ENCODE results near the gene TTC4.
"Not testable (repeated sequence)": the region's sequence is repeated elsewhere in the genome, so short reads cannot be mapped to it uniquely, and the experiment has no call there.

TTC4 gene

DNA sequence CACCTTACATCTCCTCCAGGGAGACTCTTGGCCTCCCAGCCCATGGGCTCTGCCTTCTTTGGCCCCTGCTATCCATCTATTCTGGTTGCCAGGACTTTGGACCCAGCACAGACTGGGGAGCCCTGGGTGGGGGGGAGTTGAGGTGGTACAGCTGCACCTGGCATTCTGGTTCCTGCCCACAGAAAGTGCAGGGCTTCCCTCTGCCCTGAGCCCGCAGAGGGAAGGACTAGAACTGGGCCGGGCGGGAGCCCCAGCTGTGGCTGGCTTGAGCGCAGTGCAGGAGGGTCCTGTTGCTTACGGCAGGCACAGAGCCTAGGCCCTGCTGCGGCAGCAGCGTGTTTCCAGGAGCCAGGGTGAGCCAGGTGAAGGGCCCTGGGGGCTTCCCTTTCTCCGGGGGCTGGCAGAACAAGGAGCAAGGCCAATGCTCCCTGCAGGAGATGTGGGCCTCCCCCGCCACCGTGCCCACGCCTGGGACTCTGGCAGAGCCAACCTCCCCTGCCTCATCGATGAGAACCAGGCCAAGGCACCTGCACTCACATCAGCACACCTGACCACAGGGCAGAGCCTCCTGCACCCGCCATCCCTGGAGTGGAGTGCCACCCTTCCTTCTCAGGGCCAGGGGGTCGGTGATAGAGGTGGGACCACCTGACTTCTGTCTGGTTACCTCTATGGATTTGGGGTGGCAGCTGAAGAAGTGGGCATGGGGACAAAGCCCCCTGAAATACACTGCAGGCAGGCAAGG is 32.6 kb downstream of the TTC4 start:
- no peak for DNase-seq (ENCODE audit: low read depth in 2 of 2)

GRCh38 chr1:54750596-54750995 is 34.9 kb downstream of the TTC4 start:
- DNase-seq (ENCODE audit: low read depth in 2 of 2), result no peak

- DNase-seq (ENCODE audit: low read depth in 2 of 2), result no peak
These were observed 35.8 kb downstream of the TTC4 start for GRCh38 chr1:54751426-54751825.

- no peak for DNase-seq (ENCODE audit: low read depth in 2 of 2)
These were observed 38.4 kb downstream of the TTC4 start for GRCh38 chr1:54754045-54754444.

DNA sequence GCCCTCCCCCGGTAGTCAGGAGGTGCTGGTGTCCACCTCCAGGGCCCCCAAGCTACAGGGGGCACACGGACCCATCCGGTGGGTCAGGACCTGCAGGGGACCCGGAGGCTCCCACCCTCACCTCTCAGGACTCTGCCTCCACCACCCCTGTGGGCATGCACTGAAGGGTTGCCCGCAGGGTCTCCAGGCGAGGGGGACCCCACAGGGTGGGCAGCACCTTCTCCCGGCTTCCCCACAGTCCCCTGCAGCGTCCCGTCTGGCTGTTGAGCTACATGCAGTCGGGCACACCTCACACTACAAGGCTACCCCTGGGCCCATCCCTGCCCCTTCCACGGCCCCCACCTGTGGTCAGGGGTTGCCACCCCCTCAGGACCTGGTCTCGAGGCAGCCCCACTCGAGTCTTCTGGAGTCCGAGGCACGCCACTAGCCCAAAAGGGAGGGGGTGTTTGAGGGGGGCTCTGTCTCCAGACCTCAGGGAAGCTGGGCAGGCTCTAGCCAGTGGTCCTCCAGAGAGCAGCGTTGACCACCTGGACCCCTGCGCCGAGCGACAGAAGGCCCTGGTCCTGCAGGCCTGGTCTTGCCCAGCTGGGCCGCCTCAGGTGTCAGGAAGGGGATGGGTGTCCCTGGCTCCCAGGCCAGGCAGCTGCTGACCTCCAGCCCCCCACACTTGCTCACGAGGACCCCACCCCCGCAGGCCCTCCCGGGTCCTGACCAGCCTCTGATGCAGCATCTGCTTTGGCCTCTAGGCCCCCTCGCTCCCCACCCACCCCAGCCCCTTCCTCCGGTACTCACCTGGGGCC is 39.0 kb downstream of the TTC4 start:
- no peak for DNase-seq (ENCODE audit: low read depth in 2 of 2)

DNA sequence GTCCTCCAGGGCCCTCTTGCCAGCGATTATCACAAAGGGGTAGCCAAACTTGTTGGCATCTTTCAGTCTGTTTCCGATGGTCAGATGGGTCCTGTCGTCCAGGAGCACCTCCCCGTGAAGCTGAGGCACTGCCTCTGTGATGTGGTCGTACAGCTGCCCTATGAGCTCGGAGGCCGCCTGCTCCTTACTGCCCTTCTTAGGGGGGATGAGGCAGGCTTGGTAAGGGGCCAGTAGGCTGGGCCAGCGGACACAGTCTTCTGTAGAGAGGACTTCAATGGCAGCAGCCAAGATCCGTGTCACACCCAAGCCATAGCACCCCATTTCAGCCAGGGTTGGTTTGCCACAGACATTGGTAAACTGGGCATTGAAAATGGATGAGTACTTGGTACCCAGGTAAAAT is 42.2 kb downstream of the TTC4 start:
- no peak for DNase-seq (ENCODE audit: low read depth in 2 of 2)

DNA sequence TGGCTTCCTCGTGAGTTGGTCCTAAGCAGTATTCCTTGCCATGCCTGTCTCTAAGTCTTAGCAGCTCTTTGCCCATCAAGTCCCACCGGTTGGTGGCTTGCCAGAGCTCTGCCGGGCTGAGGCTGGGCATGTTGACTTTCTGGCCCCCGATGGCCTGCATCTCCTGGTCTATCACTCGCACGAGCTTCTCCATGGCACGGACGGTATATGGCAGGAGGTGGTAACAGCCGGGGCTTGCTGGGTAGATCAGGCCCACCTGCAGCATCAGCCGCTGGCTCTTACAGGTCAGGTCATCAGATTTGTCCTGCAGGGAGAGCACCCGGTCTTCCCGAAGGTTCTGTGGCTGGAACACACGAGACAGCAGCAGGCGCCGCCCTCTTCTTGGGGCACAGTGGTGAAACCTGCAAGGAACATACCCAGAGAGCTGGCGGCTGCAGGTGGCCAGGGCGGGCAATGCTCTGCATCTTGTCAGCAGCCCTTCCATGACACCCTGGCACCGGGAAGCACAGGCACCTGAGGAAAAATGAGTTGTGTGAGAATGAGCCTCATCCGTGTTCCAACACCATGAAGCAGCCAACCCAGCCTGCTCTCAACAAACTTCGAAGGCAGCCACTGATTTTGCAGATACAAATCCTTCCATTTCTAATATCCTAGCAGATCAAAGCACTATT is 43.2 kb downstream of the TTC4 start:
- no peak for DNase-seq (ENCODE audit: low read depth in 2 of 2)

DNA sequence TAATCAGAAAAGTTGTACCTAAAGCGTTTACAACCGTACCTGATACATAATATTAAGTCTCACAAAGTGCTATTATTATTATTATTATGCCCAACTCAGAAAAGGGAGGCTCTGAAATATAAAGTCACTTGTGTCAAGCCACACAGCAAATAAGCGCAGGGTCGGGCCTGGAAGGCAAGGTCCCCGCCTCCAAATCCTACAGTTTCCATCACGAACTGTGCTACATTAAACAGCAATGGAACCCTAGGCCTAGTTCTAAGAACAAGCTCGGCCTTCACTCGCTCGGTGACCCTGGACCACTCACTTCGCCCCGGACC is 48.1 kb downstream of the TTC4 start:
- no peak for DNase-seq (ENCODE audit: low read depth in 2 of 2)

- peak; percentile 93 to 95 for DNase-seq (ENCODE audit: low read depth in 2 of 2)
These were observed 48.7 kb downstream of the TTC4 start, which contains the start of gene PARS2 for GRCh38 chr1:54764133-54764921. Gene PARS2, minus strand, starts transcription at chr1:54764523. Its CDS starts 5,362 bp downstream, at chr1:54759161.

DNA sequence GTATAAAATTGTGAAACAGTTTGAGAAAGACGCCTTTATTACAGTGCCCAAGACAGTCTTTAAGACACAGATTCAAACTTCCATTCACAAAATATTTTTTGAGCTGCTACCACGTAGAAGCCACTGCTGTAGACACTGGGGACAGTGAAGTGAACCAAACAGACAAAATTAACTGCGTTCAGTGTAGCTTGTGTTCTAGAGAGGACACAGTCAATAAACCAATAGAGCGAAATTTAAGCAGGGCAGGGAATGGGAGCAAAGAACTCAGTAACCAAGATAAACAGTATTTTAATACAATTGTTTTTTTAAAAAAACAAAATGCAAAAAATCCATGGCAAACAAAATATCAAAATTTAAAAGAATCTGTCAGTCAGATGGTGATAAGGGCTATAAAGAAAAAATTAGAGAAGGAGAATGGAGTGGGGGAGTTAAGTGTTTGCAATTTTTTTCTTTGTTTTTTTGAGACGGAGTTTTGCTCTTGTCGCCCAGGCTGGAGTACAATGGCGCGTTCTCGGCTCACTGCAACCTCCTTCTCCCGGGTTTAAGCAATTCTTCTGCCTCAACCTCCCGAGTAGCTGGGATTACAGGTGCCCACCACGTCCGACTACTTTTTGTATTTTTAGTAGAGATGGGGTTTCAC is 49.4 kb downstream of the TTC4 start:
- DNase-seq (ENCODE audit: low read depth in 2 of 2), result no peak

- no peak for DNase-seq (ENCODE audit: low read depth in 2 of 2)
These were observed 51.1 kb downstream of the TTC4 start for GRCh38 chr1:54766726-54767125.

DNA sequence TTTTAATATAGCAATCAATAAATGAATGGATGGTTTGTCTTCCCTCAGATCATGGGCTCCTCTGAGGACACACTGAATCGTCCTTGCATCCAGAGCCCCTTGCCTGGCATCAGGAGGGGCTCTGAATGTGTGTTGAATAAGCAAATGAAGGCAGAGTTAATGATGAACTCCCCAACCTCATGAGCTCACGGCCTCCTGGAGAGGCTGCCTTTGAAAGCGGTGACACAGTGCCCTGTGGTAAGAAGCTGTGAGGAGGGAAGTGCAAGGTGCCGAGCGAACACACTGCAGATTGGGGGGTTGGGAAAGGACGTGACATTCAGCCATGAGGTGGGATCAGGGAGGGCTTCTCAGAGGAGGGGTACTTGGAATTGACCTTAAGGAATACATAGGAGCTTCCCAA is 51.9 kb downstream of the TTC4 start:
- no peak for DNase-seq (ENCODE audit: low read depth in 2 of 2)

DNA sequence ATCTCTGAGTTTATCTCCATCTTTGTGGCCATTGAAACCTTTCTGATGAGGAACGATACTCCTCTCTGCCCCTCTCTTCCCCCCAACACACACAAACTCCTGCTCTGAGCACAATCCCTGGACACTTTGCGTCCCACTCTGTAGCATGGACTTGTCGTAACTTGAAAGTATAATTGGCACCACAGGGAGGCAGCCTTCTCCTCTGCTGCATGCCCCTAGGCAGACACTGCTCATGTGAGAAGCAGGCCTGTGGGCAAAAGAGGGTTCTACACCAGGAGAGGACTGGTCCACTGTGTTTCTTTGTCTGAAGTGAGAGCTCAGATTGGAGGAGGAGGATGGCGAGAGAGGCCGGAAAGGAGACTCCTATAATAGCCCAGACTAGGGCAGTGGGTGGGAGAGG is 52.4 kb downstream of the TTC4 start:
- DNase-seq (ENCODE audit: low read depth in 2 of 2), result no peak

GRCh38 chr1:54772951-54773350 is 57.3 kb downstream of the TTC4 start:
- DNase-seq (ENCODE audit: low read depth in 2 of 2), result no peak

DNA sequence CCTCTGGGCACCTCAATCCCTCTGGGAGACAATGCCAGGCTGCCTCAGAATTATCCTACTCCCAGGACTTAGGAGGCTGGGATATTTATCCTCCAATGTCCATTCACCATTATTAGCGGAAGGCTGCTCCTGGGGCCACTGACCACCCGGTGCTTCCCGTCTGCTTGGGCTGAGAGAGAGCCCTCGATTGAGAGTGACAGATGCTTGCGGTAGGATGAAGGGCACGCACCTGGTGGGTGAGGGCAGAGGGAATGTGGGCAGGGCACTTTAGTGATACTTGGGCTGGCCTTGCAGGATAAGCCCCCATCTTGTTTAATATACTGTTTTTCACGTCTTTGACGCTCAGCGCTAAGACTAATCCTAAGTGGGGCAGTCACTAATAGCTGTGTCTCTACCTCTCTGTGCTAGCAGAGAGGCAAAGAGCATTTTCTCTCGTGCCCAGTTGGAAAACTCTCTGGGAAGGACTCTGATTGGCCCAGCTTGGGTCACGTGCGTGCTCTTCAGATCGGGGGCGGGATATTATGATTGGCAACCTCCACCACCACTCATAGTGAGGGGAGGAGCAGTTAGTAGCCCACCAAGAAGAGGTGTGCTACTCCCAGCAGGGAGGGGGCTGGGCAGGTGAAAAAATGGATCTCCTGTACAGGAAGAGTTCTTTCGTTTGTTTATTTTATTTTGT is 59.3 kb downstream of the TTC4 start:
- no peak for DNase-seq (ENCODE audit: low read depth in 2 of 2)

DNA sequence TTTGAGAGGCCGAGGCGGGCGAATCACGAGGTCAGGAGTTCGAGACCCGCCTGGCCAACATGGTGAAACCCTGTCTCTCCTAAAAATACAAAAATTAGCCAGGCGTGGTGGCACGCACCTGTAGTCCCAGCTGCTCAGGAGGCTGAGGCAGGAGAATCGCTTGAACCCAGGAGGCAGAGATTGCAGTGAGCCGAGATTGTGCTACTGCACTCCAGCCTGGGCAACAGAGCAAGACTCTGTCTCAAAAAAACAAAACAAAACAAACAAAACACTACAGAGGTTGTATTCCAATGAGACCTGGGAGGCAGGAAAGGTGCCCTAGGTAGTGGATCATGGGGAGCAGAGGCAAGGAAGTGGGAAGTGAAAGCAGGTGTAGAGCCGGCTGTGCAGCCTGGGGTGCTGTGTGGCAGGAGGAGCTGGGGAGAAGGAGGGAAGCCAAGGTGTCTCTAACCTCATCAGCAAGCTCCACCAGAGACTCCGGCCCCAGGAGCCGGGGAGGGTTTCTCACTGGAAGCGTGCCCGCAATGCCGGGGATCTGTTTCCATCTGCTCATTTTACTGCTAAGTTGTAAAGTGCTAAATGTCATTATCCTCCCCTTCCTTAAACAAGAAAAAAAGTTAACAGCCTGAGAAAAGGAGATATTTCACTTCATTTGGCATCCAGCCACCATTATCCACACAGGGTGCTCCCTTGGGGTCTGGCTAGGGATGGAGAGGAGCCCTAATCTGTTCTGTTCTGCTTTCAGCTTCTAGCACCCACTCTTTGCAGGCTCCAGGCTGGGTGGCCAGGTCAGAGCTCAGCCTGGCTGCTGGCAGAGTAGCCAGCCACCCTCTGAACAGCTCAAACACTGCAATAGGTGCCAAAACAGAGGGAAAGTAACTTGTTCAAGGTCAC is 60.4 kb downstream of the TTC4 start:
- not testable (repeated sequence) for DNase-seq (ENCODE audit: low read depth in 2 of 2)

- DNase-seq (ENCODE audit: low read depth in 2 of 2), result no peak
These were observed 61.4 kb downstream of the TTC4 start for GRCh38 chr1:54777011-54777410.

DNA sequence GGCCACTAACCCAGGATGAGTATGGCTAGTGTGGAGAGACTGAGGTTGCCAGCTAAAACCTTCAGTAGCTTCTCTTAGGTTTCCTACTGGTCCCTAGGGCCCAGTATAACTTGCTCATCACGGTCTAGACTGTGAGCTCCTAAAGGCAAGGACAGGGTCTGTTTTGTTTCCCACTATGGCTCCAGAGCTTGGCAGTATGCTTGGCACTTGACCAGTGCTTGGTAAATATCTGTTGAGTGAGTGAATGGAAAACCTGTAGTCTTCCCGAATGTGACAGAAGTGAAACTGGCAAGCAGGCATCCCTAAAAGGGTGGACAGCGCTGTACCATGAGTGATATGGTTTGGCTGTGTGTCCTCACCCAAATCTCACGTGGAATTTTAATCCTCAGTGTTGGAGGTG is 61.8 kb downstream of the TTC4 start:
- DNase-seq (ENCODE audit: low read depth in 2 of 2), result no peak

- no peak for DNase-seq (ENCODE audit: low read depth in 2 of 2)
These were observed 65.5 kb downstream of the TTC4 start for GRCh38 chr1:54781023-54781723.
